Fibroblast of pulmonary artery (primary cell): Measurements from ENCODE around the gene PTCRA.
"Not testable (repeated sequence)": the region's sequence is repeated elsewhere in the genome, so short reads cannot be mapped to it uniquely, and the experiment has no call there.

ENCODE experiments used
- DNase-seq: peaks from one replicate; pipeline ENCODE4 v3.0.0-alpha.2; 2010; ENCODE audit warnings: low read depth
- H3K4me3 ChIP-seq: replicated peaks from 2 replicates; pipeline ENCODE4 v1.5.1; 2011; ENCODE audit warnings: low read depth, mild to moderate bottlenecking, control low read depth, low read length, moderate library complexity
- CTCF ChIP-seq: IDR thresholded peaks from 2 replicates; pipeline ENCODE4 v1.5.1; 2011; ENCODE audit warnings: mild to moderate bottlenecking, control low read depth, low read length, inconsistent platforms; ENCODE audit errors: missing control alignments

PTCRA gene

GRCh38 chr6:42915732-42916131 lies at the start of gene PTCRA:
TSS of gene PTCRA (plus strand) at chr6:42916053. CDS start at chr6:42916070, 17 bp downstream.
- TF ChIP-seq CTCF, result no peak
- H3K4me3 ChIP-seq, result no peak within 1 kb of the TSS
- no peak for DNase-seq

GRCh38 chr6:42870145-42870936 lies 45.5 kb upstream of the PTCRA start:
- H3K4me3 ChIP-seq, result no peak overlapping the region
- no peak for DNase-seq
- TF ChIP-seq CTCF, result no peak

GRCh38 chr6:42871711-42872110 lies 44.1 kb upstream of the PTCRA start:
- DNase-seq, result no peak
- no peak for TF ChIP-seq CTCF
- H3K4me3 ChIP-seq, result no peak overlapping the region

GRCh38 chr6:42873313-42873712 lies 42.5 kb upstream of the PTCRA start:
- TF ChIP-seq CTCF, result no peak
- H3K4me3 ChIP-seq, result no peak overlapping the region
- no peak for DNase-seq

- no peak for TF ChIP-seq CTCF
- H3K4me3 ChIP-seq, result no peak overlapping the region
- no peak for DNase-seq
Observed at GRCh38 chr6:42877695-42878094, 38.2 kb upstream of the PTCRA start.

- DNase-seq, result peak; percentile 90
- no peak for TF ChIP-seq CTCF
- H3K4me3 ChIP-seq, result peak within 1 kb of the TSS; percentile 98
Observed at GRCh38 chr6:42879372-42880239, 36.2 kb upstream of the PTCRA start, which contains the start of gene RPL7L1. TSS of gene RPL7L1 (plus strand) at chr6:42879616. CDS start at chr6:42879911, 295 bp downstream.

- not testable (repeated sequence) for DNase-seq
- peak overlapping the region; percentile 98 for H3K4me3 ChIP-seq
Observed at GRCh38 chr6:42880240-42880817, 35.5 kb upstream of the PTCRA start.

- not testable (repeated sequence) for DNase-seq
- H3K4me3 ChIP-seq, result peak overlapping the region; percentile 98
Observed at GRCh38 chr6:42880871-42881270, 35.0 kb upstream of the PTCRA start.
